ENCODE results near the gene C4orf50.

C4orf50 gene

GRCh38 chr4:6043843-6044242 lies 25.6 kb upstream of the C4orf50 start:
- DNase-seq (ENCODE audit: low read depth in 2 of 2) = no peak

- DNase-seq (ENCODE audit: low read depth in 2 of 2) = no peak
Observed at GRCh38 chr4:6043188-6043587, 25.0 kb upstream of the C4orf50 start.

GRCh38 chr4:6042293-6043063 lies 24.2 kb upstream of the C4orf50 start:
- DNase-seq (ENCODE audit: low read depth in 2 of 2) = no peak

- no peak for DNase-seq (ENCODE audit: low read depth in 2 of 2)
Observed at GRCh38 chr4:6041800-6042199, 23.6 kb upstream of the C4orf50 start.

- DNase-seq (ENCODE audit: low read depth in 2 of 2) = no peak
Observed at GRCh38 chr4:6038711-6039110, 20.5 kb upstream of the C4orf50 start.

GRCh38 chr4:6035786-6036185 lies 17.6 kb upstream of the C4orf50 start:
- no peak for DNase-seq (ENCODE audit: low read depth in 2 of 2)

GRCh38 chr4:6033381-6033780 lies 15.2 kb upstream of the C4orf50 start:
- DNase-seq (ENCODE audit: low read depth in 2 of 2) = no peak

- no peak for DNase-seq (ENCODE audit: low read depth in 2 of 2)
Observed at GRCh38 chr4:6032249-6033244, 14.3 kb upstream of the C4orf50 start.

GRCh38 chr4:6031846-6032245 lies 13.6 kb upstream of the C4orf50 start:
- no peak for DNase-seq (ENCODE audit: low read depth in 2 of 2)

GRCh38 chr4:6030679-6031078 lies 12.4 kb upstream of the C4orf50 start:
- DNase-seq (ENCODE audit: low read depth in 2 of 2) = no peak

GRCh38 chr4:6029254-6029653 lies 11.0 kb upstream of the C4orf50 start:
- DNase-seq (ENCODE audit: low read depth in 2 of 2) = no peak

GRCh38 chr4:6028168-6028567 lies 9.9 kb upstream of the C4orf50 start:
- DNase-seq (ENCODE audit: low read depth in 2 of 2) = no peak

- DNase-seq (ENCODE audit: low read depth in 2 of 2) = no peak
Observed at GRCh38 chr4:6027392-6027791, 9.2 kb upstream of the C4orf50 start.

- DNase-seq (ENCODE audit: low read depth in 2 of 2) = no peak
Observed at GRCh38 chr4:6024313-6024960, 6.2 kb upstream of the C4orf50 start.

- DNase-seq (ENCODE audit: low read depth in 2 of 2) = no peak
Observed at GRCh38 chr4:6023731-6024130, 5.5 kb upstream of the C4orf50 start.

- DNase-seq (ENCODE audit: low read depth in 2 of 2) = no peak
Observed at GRCh38 chr4:6022607-6023288, 4.5 kb upstream of the C4orf50 start.

- no peak for DNase-seq (ENCODE audit: low read depth in 2 of 2)
Observed at GRCh38 chr4:6021831-6022606, 3.8 kb upstream of the C4orf50 start.

GRCh38 chr4:6020613-6021012 lies 2.4 kb upstream of the C4orf50 start:
- no peak for DNase-seq (ENCODE audit: low read depth in 2 of 2)

- peak; percentile 5 to 12 for DNase-seq (ENCODE audit: low read depth in 2 of 2)
Observed at GRCh38 chr4:6019316-6020263, 1.4 kb upstream of the C4orf50 start.

GRCh38 chr4:6017800-6018199 lies 431 bp downstream of the C4orf50 start:
- no peak for DNase-seq (ENCODE audit: low read depth in 2 of 2)

All from fibroblast of skin of left quadriceps (primary cell).